HepG2 (cell line): ENCODE measurements around the gene C1QTNF6. TPM values are rescaled to one million over a fixed set of nuclear protein-coding genes. Genes with fewer than 3 reads are reported as not detected.

ENCODE experiments used
- ATAC-seq: fragments of 200-7000 bp; cut with Tn5 transposase; 3 replicates; pipeline ENCODE4 v1.9.1; 2020; ENCODE audit warnings: mild to moderate bottlenecking, moderate library complexity
- BruUV-seq: library from RNA; stranded (reverse); fragments of 400-500 nt; replicated peaks from 2 replicates; lab custom pipeline; 2021; lab: Mats Ljungman, UMichigan
- CTCF ChIA-PET: fragments of 300-600 bp; formaldehyde crosslinking; extraction: SDS; loops from one replicate; lab custom pipeline; 2021; ENCODE audit warnings: low total read pairs, inconsistent platforms, low intra/inter-chr PET ratio; lab: Yijun Ruan, JAX
- POLR2A ChIA-PET: fragments of 350-600 bp; sonication (Branson Sonifier 250); formaldehyde crosslinking; loops from one replicate; lab custom pipeline; 2020; ENCODE audit warnings: antibody characterized with exemption, inconsistent platforms; lab: Yijun Ruan, JAX
- DNase-seq: peaks from one replicate; pipeline ENCODE4 v3.0.0-alpha.2; 2015; ENCODE audit warnings: low spot score
- FAIRE-seq: peaks from 3 replicates; lab custom pipeline; 2011; peaks lifted over from hg19 to GRCh38; lab: Jason Lieb, UNC
- H2AFZ ChIP-seq: one replicate; pipeline ENCODE4 v1.6.1; 2011; ENCODE audit warnings: low read length, inconsistent platforms
- H3K27ac ChIP-seq: fragments of 300-600 bp; 3 replicates; pipeline ENCODE4 v1.8.0; 2011; ENCODE audit warnings: mixed run types, mild to moderate bottlenecking, mixed read lengths, low read length, inconsistent platforms; ENCODE audit not compliant: insufficient read depth; ENCODE audit errors: extremely low read length
- H3K27me3 ChIP-seq, 2 experiments: fragments of 200-600 bp in 1 of 2; 2 replicates in 1 of 2; 3 replicates in 1 of 2; pipeline versions ENCODE4 v1.6.0 to v1.8.0; 2011; ENCODE audit warnings: low read length in 2 of 2, mild to moderate bottlenecking in 2 of 2, moderate library complexity in 2 of 2, inconsistent platforms in 1 of 2; ENCODE audit not compliant: insufficient read depth in 2 of 2, control insufficient read depth in 1 of 2
- H3K36me3 ChIP-seq, 2 experiments: fragments of 200-600 bp in 1 of 2; replicated peaks in 1 of 2; 2 replicates in 1 of 2; 3 replicates in 1 of 2; pipeline versions ENCODE4 v1.5.1 to v1.8.0; 2011; ENCODE audit warnings: low read length in 2 of 2, inconsistent platforms in 1 of 2; ENCODE audit not compliant: insufficient read depth in 2 of 2, control insufficient read depth in 1 of 2
- H3K4me1 ChIP-seq: 2 replicates; pipeline ENCODE4 v1.5.1; 2012; ENCODE audit warnings: low read length, inconsistent platforms; ENCODE audit not compliant: insufficient read depth
- H3K4me2 ChIP-seq: 2 replicates; pipeline ENCODE4 v1.6.0; 2011; ENCODE audit warnings: low read depth, low read length, inconsistent platforms
- H3K4me3 ChIP-seq, 3 experiments: fragments of 200-600 bp in 1 of 3; sonication (generic), shearing (Covaris generic) in 1 of 3; replicated peaks in 1 of 3; 2 replicates each; pipeline ENCODE4 v1.5.1; 2011 to 2016; ENCODE audit warnings: low read length in 3 of 3, inconsistent platforms in 2 of 3, low read depth in 2 of 3, mild to moderate bottlenecking in 2 of 3, control low read depth in 1 of 3, mixed read lengths in 1 of 3; ENCODE audit not compliant: insufficient read depth in 1 of 3
- H3K79me2 ChIP-seq: one replicate; pipeline ENCODE4 v1.6.1; 2011; ENCODE audit warnings: low read length, inconsistent platforms; ENCODE audit not compliant: insufficient read depth
- H3K9ac ChIP-seq: 2 replicates; pipeline ENCODE4 v1.6.0; 2011; ENCODE audit warnings: mild to moderate bottlenecking, low read depth, low read length, inconsistent platforms; ENCODE audit not compliant: insufficient read depth
- H3K9me3 ChIP-seq: 2 replicates; pipeline ENCODE4 v1.5.1; 2012; ENCODE audit warnings: mild to moderate bottlenecking, low read length
- H4K20me1 ChIP-seq: 2 replicates; pipeline ENCODE4 v1.6.0; 2011; ENCODE audit warnings: inconsistent platforms, mild to moderate bottlenecking, low read length, moderate library complexity; ENCODE audit not compliant: insufficient read depth
- JDP2 ChIP-seq: sonication (generic); formaldehyde crosslinking; IDR thresholded peaks from 2 replicates; pipeline ENCODE4 v1.8.1; 2022; ENCODE audit warnings: missing genetic modification reagents, borderline replicate concordance
- NFYC ChIP-seq: IDR thresholded peaks from 2 replicates; pipeline ENCODE4 v1.6.1; 2016; ENCODE audit warnings: missing genetic modification reagents, missing compliant biosample characterization
- RFX1 ChIP-seq: fragments of 450-650 bp; IDR thresholded peaks from 2 replicates; pipeline ENCODE4 v1.6.1; 2017
- USF2 ChIP-seq, 2 experiments: sonication (generic) in 1 of 2; formaldehyde crosslinking in 1 of 2; IDR thresholded peaks; 2 replicates each; pipeline versions ENCODE4 v1.5.1 to v1.6.1; 2011 to 2020; ENCODE audit warnings: borderline replicate concordance in 1 of 2, low read depth in 1 of 2, low read length in 1 of 2, mild to moderate bottlenecking in 1 of 2, missing genetic modification reagents in 1 of 2, moderate library complexity in 1 of 2
- ZNF496 ChIP-seq: sonication (generic); formaldehyde crosslinking; IDR thresholded peaks from 2 replicates; pipeline ENCODE4 v1.8.1; 2023; ENCODE audit warnings: mild to moderate bottlenecking, moderate library complexity, missing genetic modification reagents; ENCODE audit not compliant: insufficient replicate concordance
- WGBS: methylation state at CpG from one replicate; pipeline ENCODE4 v1.1.6; 2017; ENCODE audit warnings: low lambda C conversion rate; 5-methylcytosine and 5-hydroxymethylcytosine counted together
- in situ Hi-C: cut with HindIII; loops from 2 replicates; pipeline ENCODE4 v1.10.0; 2017; ENCODE audit warnings: low pct_unique_long_range_greater_than_20kb; ENCODE audit not compliant: extremely low pct_ligation_motif_present
- intact Hi-C: fragments of 100-400 bp; cut with micrococcal nuclease; formaldehyde crosslinking; loops from one replicate; pipeline ENCODE4 v1.10.0; 2022; ENCODE audit not compliant: unreplicated experiment
- polyA plus RNA-seq, 8 experiments: library from polyadenylated mRNA; depleted of rRNA in 3 of 8; stranded (reverse) in 7 of 8; unstranded in 1 of 8; fragments of >200 nt; fragmentation: Illumina TruSeq in 4 of 8; extraction: Trizol in 4 of 8; gene quantifications; 2 replicates each; pipeline versions ENCODE4 v1.2.1 to v1.2.3, GENCODE V29; 2011 to 2016; ENCODE audit warnings: low read depth in 4 of 8, missing spikeins in 1 of 8, mixed read lengths in 1 of 8; ENCODE audit not compliant: insufficient read depth in 1 of 8
- total RNA-seq, 5 experiments: library from RNA; depleted of rRNA; stranded (reverse); fragments of >200 nt; fragmentation: Illumina TruSeq; extraction: Trizol; gene quantifications; 2 replicates each; pipeline ENCODE4 v1.2.3, GENCODE V29; 2016; ENCODE audit warnings: low read depth in 1 of 5
- TF ChIP-seq, protein P1 (sequence below): sonication (generic); formaldehyde crosslinking; IDR thresholded peaks from 2 replicates; pipeline ENCODE4 v1.9.0; 2022; ENCODE audit warnings: low read depth, missing genetic modification reagents
- TF ChIP-seq, protein P2 (sequence below): sonication (generic); formaldehyde crosslinking; IDR thresholded peaks from 2 replicates; pipeline ENCODE4 v1.4.0; 2020; ENCODE audit warnings: mild to moderate bottlenecking, low read depth, missing genetic modification reagents

Gene C1QTNF6
- total and polyA plus RNA-seq, 2 of the 13 experiments (the other 11 are each of a cell fraction or from before 2014, with no cell fraction given) = 2.7 to 6.9 TPM

- TF ChIP-seq ZNF496 (CRISPR knock-in tag) (no peak), JDP2 (CRISPR knock-in tag) (no peak), USF2 (IDR thresholded peaks at IDR 0.05; ENCODE audit: low read depth, low read length) (peak; percentile 20; the same call in 1 of the 2 replicates), USF2 (CRISPR knock-in tag; IDR thresholded peaks at IDR 0.05; ENCODE audit: borderline replicate concordance) (no peak; the same call in 1 of the 2 replicates), NFYC (0 out of 2 replicates have a peak, but pooled peaks have one; percentile 29)
- TF ChIP-seq, protein P1, sequence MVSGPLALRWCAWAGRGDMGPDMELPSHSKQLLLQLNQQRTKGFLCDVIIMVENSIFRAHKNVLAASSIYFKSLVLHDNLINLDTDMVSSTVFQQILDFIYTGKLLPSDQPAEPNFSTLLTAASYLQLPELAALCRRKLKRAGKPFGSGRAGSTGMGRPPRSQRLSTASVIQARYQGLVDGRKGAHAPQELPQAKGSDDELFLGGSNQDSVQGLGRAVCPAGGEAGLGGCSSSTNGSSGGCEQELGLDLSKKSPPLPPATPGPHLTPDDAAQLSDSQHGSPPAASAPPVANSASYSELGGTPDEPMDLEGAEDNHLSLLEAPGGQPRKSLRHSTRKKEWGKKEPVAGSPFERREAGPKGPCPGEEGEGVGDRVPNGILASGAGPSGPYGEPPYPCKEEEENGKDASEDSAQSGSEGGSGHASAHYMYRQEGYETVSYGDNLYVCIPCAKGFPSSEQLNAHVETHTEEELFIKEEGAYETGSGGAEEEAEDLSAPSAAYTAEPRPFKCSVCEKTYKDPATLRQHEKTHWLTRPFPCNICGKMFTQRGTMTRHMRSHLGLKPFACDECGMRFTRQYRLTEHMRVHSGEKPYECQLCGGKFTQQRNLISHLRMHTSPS = no peak
Measured at GRCh38 chr22:37203354-37204044, 15.5 kb upstream of the C1QTNF6 start (continued).

DNA sequence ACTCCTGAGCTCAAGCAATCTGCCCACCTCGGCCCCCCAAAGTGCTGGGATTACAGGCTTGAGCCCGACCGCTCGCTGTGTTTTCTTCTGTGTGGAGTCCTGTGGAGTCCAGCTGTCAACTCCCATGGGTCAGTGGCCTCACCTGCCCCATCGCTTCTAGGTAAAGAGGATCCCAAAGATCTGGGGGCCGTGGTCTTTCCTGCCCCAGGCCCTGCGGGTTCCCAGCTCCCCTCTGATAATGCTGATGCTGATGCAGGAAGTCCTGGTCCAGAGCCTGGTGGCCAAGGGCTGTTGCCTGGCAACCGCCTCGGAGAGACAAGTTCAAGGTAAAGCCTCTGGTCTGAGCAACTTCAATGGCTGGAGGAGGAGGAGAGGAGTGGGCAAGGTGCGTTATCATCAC lies 14.7 kb upstream of the C1QTNF6 start:
- Histone ChIP-seq H2AFZ (no peak overlapping the region), H3K27me3 (no peaks in the 10 kb centered on the region), H3K36me3 (no peaks in the 10 kb centered on the region), H3K79me2 (no peaks in the 10 kb centered on the region), H4K20me1 (no peaks in the 10 kb centered on the region), H3K27ac (no peak overlapping the region), H3K9me3 (no peaks in the 10 kb centered on the region), H3K9ac (no peak overlapping the region), H3K4me3 (no peak overlapping the region), H3K4me2 (no peak overlapping the region), H3K4me1 (peaks cover 34% of the 10 kb centered on the region)
- in situ Hi-C loops (no loop called here), intact Hi-C loops (loop anchor here (5.0 kb wide), 1 partner anchor 60 kb away; no protein-coding TSS in a partner anchor)
- ATAC-seq (no peak), FAIRE-seq (no peak), DNase-seq (no peak)
- ChIA-PET CTCF (no interaction called here), POLR2A (no interaction called here)
- TF ChIP-seq RFX1 = 0 out of 2 replicates have a peak, but pooled peaks have one; percentile 18
- TF ChIP-seq, protein P2, sequence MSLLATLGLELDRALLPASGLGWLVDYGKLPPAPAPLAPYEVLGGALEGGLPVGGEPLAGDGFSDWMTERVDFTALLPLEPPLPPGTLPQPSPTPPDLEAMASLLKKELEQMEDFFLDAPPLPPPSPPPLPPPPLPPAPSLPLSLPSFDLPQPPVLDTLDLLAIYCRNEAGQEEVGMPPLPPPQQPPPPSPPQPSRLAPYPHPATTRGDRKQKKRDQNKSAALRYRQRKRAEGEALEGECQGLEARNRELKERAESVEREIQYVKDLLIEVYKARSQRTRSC (CRISPR knock-in tag) = no peak
- BruUV-seq = no TSS peak
- WGBS = 48% methylated on average over 8 of the region's 10 CpGs
